Liver (tissue), 9 donors: ENCODE data around the gene ZNF724. TPM values are rescaled to one million over a fixed set of nuclear protein-coding genes. Genes with fewer than 3 reads are reported as not detected.

Experiments used
- DNase-seq: peaks from one replicate; pipeline ENCODE4 v3.0.0-alpha.2; 2017; ENCODE audit warnings: low spot score
- H3K27ac ChIP-seq, 2 donors: one replicate each; pipeline ENCODE4 v1.7.0; 2013; ENCODE audit warnings: inconsistent platforms in 2 of 2, low read length in 2 of 2, control low read depth in 1 of 2, low read depth in 1 of 2, mild to moderate bottlenecking in 1 of 2
- H3K27me3 ChIP-seq, 4 donors: one replicate each; pipeline versions ENCODE4 v1.6.1 to v1.7.0; 2013; ENCODE audit warnings: low read length in 3 of 4, inconsistent platforms in 1 of 4, mild to moderate bottlenecking in 1 of 4, moderate library complexity in 1 of 4; ENCODE audit not compliant: control insufficient read depth in 4 of 4, insufficient read depth in 4 of 4
- H3K36me3 ChIP-seq, 4 donors: one replicate each; pipeline versions ENCODE4 v1.6.1 to v1.7.0; 2013; ENCODE audit warnings: low read length in 3 of 4, mild to moderate bottlenecking in 3 of 4, low read depth in 1 of 4, moderate library complexity in 1 of 4; ENCODE audit not compliant: control insufficient read depth in 4 of 4, insufficient read depth in 3 of 4
- H3K4me1 ChIP-seq, 4 donors: one replicate each; pipeline versions ENCODE4 v1.6.1 to v1.7.0; 2013; ENCODE audit warnings: low read length in 3 of 4, mild to moderate bottlenecking in 3 of 4, moderate library complexity in 1 of 4; ENCODE audit not compliant: control insufficient read depth in 4 of 4, insufficient read depth in 4 of 4
- H3K4me3 ChIP-seq, 3 donors: one replicate each; pipeline versions ENCODE4 v1.6.1 to v1.7.0; 2013; ENCODE audit warnings: low read length in 3 of 3, control low read depth in 1 of 3, low read depth in 1 of 3, mild to moderate bottlenecking in 1 of 3
- H3K9ac ChIP-seq, 2 donors: one replicate each; pipeline ENCODE4 v1.7.0; 2013; ENCODE audit warnings: low read length in 2 of 2, mild to moderate bottlenecking in 2 of 2, moderate library complexity in 2 of 2, control low read depth in 1 of 2, low read depth in 1 of 2
- H3K9me3 ChIP-seq, 4 donors: one replicate each; pipeline versions ENCODE4 v1.6.1 to v1.7.0; 2013; ENCODE audit warnings: low read length in 3 of 4; ENCODE audit not compliant: control insufficient read depth in 4 of 4
- EGR1 ChIP-seq, 2 donors: IDR thresholded peaks; 2 replicates each; pipeline ENCODE4 v1.6.1; 2016 to 2018; ENCODE audit warnings: antibody characterized with exemption in 2 of 2, low read depth in 2 of 2
- FOXA1 ChIP-seq: IDR thresholded peaks from 2 replicates; pipeline ENCODE4 v1.6.1; 2016; ENCODE audit warnings: antibody characterized with exemption
- GABPA ChIP-seq, 2 donors: IDR thresholded peaks in 1 of 2; conservative IDR thresholded peaks in 1 of 2; 2 replicates each; pipeline ENCODE4 v1.6.1; 2016; ENCODE audit warnings: antibody characterized with exemption in 2 of 2, mild to moderate bottlenecking in 1 of 2, moderate library complexity in 1 of 2
- HNF4A ChIP-seq, 2 donors: conservative IDR thresholded peaks; 2 replicates each; pipeline ENCODE4 v1.6.1; 2016; ENCODE audit warnings: antibody characterized with exemption in 2 of 2, mild to moderate bottlenecking in 2 of 2
- HNF4G ChIP-seq: IDR thresholded peaks from 2 replicates; pipeline ENCODE4 v1.6.1; 2016; ENCODE audit warnings: antibody characterized with exemption
- JUND ChIP-seq, 2 donors: IDR thresholded peaks; 2 replicates each; pipeline ENCODE4 v1.6.1; 2016; ENCODE audit warnings: antibody characterized with exemption in 2 of 2
- RAD21 ChIP-seq, 2 donors: IDR thresholded peaks; 2 replicates each; pipeline ENCODE4 v1.6.1; 2016; ENCODE audit warnings: antibody characterized with exemption in 2 of 2, mild to moderate bottlenecking in 2 of 2
- RXRA ChIP-seq, 2 donors: IDR thresholded peaks; 2 replicates each; pipeline ENCODE4 v1.6.1; 2017 to 2018; ENCODE audit warnings: antibody characterized with exemption in 2 of 2, mild to moderate bottlenecking in 1 of 2
- SP1 ChIP-seq: IDR thresholded peaks from 2 replicates; pipeline ENCODE4 v1.6.1; 2018; ENCODE audit warnings: antibody characterized with exemption, mild to moderate bottlenecking
- TAF1 ChIP-seq: conservative IDR thresholded peaks from 2 replicates; pipeline ENCODE4 v1.6.1; 2016; ENCODE audit warnings: antibody characterized with exemption, mild to moderate bottlenecking
- YY1 ChIP-seq: IDR thresholded peaks from 2 replicates; pipeline ENCODE4 v1.6.1; 2016; ENCODE audit warnings: antibody characterized with exemption, mild to moderate bottlenecking
- whole genome bisulfite sequencing: extraction: QIAGEN DNeasy Blood & Tissue Kit; methylation state at CpG from one replicate; pipeline ENCODE4 v1.1.7; 2013; 5-methylcytosine and 5-hydroxymethylcytosine counted together
- polyA plus RNA-seq, 2 donors: library from polyadenylated mRNA; stranded (reverse) in 1 of 2; unstranded in 1 of 2; fragments of 200-250 nt in 1 of 2; fragments of >200 nt in 1 of 2; fragmentation: Nextera tagmentation in 1 of 2; extraction: Ambion mirVana in 1 of 2; gene quantifications; one replicate each; pipeline versions ENCODE4 v1.2.1 to v1.2.3, GENCODE V29; 2013 to 2015
- total RNA-seq, 2 donors: library from RNA; depleted of rRNA; stranded (reverse); fragments of >200 nt; gene quantifications; one replicate each; pipeline ENCODE4 v1.2.3, GENCODE V29; 2014
- TF ChIP-seq, protein P1 (sequence below): IDR thresholded peaks from 2 replicates; pipeline ENCODE4 v1.6.1; 2016; ENCODE audit warnings: antibody characterized with exemption
- TF ChIP-seq, protein P2 (sequence below): IDR thresholded peaks from 2 replicates; pipeline ENCODE4 v1.6.1; 2016; ENCODE audit warnings: antibody characterized with exemption, mild to moderate bottlenecking
- TF ChIP-seq, protein P3 (sequence below): IDR thresholded peaks from 2 replicates; pipeline ENCODE4 v1.6.1; 2016; ENCODE audit warnings: antibody characterized with exemption
- TF ChIP-seq, protein P4 (sequence below): fragments of 150-350 bp; IDR thresholded peaks from 2 replicates; pipeline ENCODE4 v1.5.1; 2017; ENCODE audit warnings: improper control_type of control experiment, low read depth, low read length; ENCODE audit not compliant: missing input control
- TF ChIP-seq, protein P5 (sequence below): IDR thresholded peaks from 2 replicates; pipeline ENCODE4 v1.6.1; 2016; ENCODE audit warnings: antibody characterized with exemption
- donor health status: healthy.
- donor health status: healthy.
- donor health status: healthy.
- donor health status: healthy.
- donor health status: healthy.

ZNF724 gene
- total and polyA plus RNA-seq, 4 donors = 0.13 to 8.8 (median 0.84) TPM; not detected in 1

DNA sequence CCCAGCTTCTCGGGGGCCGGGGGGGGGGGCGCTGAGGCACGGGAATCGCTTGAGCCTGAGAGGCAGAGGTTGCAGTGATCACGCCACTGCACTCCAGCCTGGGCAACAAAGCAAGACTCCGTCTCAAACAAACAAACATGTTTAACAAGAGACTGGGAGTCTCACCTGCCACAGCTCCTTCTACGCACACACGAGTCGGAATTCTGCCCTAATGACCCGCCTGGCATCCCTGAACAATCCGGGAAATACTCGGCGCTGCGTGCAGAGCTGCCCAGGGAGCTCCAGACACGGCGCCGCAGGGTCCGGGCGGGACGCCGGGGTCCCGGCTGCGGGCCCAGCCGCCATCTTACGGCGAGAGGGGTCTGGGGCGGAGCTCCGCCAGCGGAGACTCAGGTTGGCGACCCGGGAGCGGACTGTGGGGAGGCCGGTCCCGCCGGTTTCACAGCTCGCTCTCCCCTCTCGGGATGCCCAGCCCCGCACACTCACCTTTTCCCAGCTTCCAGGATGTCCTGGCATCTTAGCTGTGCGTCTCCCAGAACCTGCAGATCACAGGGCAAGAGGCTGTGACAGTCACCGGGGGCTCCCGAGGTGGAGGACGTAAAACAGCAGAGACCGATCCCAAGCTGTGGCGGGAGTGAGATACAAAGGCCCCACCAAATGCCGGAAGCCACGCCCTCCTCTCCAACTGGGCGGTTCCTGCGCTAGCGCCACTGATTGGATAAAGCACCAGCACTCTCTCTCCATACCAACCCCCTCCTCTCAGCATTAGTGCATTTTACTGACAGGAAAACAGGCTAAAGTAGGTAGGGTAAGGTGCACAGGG lies 23.6 kb upstream of the ZNF724 start:
- peaks cover 0 to 9% (median 1%) of the 10 kb centered on the region in 4 donors for H3K4me1 ChIP-seq
- peak; percentile 91 for DNase-seq
- H3K27me3 ChIP-seq = no peaks in the 10 kb centered on the region
- H3K9ac ChIP-seq = peak overlapping the region; percentile 63 to 94
- peak overlapping the region; percentile 93 for H3K27ac ChIP-seq
- H3K9me3 ChIP-seq = no peaks in the 10 kb centered on the region
- peaks cover 0 to 6% (median 4%) of the 10 kb centered on the region in 4 donors for H3K36me3 ChIP-seq
- WGBS = under 1% methylated on average over 50 of the region's 50 CpGs
- TF ChIP-seq, protein P1, sequence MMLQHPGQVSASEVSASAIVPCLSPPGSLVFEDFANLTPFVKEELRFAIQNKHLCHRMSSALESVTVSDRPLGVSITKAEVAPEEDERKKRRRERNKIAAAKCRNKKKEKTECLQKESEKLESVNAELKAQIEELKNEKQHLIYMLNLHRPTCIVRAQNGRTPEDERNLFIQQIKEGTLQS = no peak
- TF ChIP-seq YY1 = peak; percentile 53
- TF ChIP-seq, protein P2, sequence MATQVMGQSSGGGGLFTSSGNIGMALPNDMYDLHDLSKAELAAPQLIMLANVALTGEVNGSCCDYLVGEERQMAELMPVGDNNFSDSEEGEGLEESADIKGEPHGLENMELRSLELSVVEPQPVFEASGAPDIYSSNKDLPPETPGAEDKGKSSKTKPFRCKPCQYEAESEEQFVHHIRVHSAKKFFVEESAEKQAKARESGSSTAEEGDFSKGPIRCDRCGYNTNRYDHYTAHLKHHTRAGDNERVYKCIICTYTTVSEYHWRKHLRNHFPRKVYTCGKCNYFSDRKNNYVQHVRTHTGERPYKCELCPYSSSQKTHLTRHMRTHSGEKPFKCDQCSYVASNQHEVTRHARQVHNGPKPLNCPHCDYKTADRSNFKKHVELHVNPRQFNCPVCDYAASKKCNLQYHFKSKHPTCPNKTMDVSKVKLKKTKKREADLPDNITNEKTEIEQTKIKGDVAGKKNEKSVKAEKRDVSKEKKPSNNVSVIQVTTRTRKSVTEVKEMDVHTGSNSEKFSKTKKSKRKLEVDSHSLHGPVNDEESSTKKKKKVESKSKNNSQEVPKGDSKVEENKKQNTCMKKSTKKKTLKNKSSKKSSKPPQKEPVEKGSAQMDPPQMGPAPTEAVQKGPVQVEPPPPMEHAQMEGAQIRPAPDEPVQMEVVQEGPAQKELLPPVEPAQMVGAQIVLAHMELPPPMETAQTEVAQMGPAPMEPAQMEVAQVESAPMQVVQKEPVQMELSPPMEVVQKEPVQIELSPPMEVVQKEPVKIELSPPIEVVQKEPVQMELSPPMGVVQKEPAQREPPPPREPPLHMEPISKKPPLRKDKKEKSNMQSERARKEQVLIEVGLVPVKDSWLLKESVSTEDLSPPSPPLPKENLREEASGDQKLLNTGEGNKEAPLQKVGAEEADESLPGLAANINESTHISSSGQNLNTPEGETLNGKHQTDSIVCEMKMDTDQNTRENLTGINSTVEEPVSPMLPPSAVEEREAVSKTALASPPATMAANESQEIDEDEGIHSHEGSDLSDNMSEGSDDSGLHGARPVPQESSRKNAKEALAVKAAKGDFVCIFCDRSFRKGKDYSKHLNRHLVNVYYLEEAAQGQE = peak; percentile 79
- TF ChIP-seq TAF1 = peak; percentile 62
- TF ChIP-seq GABPA (IDR thresholded peaks at IDR 0.05 in 1 of 2, conservative IDR thresholded peaks at IDR 0.05 in 1 of 2) = peak; percentile 28 to 67
- TF ChIP-seq SP1 = peak; percentile 85
- TF ChIP-seq, protein P3, sequence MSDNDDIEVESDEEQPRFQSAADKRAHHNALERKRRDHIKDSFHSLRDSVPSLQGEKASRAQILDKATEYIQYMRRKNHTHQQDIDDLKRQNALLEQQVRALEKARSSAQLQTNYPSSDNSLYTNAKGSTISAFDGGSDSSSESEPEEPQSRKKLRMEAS = no peak
- TF ChIP-seq FOXA1 = no peak
- peak in 1 of 2 donors; percentile 25 for TF ChIP-seq HNF4A (conservative IDR thresholded peaks at IDR 0.05)
- TF ChIP-seq RXRA (IDR thresholded peaks at IDR 0.05) = peak; percentile 51 to 57
- TF ChIP-seq RAD21 (IDR thresholded peaks at IDR 0.05) = peak; percentile 38 to 41
- H3K4me3 ChIP-seq = peak overlapping the region; percentile 79 to 98 (median 91)

DNA sequence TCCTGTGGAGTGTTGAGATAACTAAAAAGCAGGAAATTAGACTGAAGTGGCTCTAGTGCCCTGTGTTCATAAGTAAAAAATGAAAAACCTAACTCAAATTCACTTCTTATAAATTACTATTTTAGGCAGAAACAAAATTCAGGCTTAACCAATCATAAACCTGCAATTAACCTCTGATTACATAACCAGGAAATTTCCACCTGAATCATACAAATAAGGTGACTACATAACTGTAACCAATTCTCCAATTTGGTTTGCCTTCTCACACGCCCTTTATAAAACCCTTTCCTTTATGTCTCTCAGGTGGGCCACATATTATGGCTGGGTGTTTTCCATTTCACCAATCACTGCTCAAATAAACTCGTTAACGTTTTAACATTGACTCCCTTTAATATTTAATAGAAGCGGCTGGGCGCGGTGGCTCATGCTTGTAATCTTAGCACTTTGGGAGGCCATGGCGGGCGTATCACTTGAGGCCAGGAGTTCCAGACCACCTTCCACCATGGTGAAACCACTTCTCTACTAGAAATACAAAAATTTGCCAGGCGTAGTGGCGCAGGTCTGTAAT lies 22.9 kb upstream of the ZNF724 start:
- H3K4me3 ChIP-seq = peak overlapping the region; percentile 79 to 98 (median 91)
- under 1% methylated on average over 10 of the region's 10 CpGs for WGBS
- H3K9me3 ChIP-seq = no peaks in the 10 kb centered on the region
- peak overlapping the region; percentile 93 for H3K27ac ChIP-seq
- H3K4me1 ChIP-seq = peaks cover 0 to 9% (median 1%) of the 10 kb centered on the region in 4 donors
- peak overlapping the region; percentile 47 to 94 for H3K9ac ChIP-seq
- H3K27me3 ChIP-seq = no peaks in the 10 kb centered on the region
- H3K36me3 ChIP-seq = peaks cover 0 to 9% (median 5%) of the 10 kb centered on the region in 4 donors
- DNase-seq = no peak
- TF ChIP-seq RXRA (IDR thresholded peaks at IDR 0.05) = no peak
- TF ChIP-seq TAF1 = no peak
- TF ChIP-seq YY1 = no peak
- TF ChIP-seq, protein P4, sequence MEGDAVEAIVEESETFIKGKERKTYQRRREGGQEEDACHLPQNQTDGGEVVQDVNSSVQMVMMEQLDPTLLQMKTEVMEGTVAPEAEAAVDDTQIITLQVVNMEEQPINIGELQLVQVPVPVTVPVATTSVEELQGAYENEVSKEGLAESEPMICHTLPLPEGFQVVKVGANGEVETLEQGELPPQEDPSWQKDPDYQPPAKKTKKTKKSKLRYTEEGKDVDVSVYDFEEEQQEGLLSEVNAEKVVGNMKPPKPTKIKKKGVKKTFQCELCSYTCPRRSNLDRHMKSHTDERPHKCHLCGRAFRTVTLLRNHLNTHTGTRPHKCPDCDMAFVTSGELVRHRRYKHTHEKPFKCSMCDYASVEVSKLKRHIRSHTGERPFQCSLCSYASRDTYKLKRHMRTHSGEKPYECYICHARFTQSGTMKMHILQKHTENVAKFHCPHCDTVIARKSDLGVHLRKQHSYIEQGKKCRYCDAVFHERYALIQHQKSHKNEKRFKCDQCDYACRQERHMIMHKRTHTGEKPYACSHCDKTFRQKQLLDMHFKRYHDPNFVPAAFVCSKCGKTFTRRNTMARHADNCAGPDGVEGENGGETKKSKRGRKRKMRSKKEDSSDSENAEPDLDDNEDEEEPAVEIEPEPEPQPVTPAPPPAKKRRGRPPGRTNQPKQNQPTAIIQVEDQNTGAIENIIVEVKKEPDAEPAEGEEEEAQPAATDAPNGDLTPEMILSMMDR = no peak
- no peak for TF ChIP-seq JUND (IDR thresholded peaks at IDR 0.05)
- TF ChIP-seq, protein P1 = no peak
- TF ChIP-seq, protein P3 = no peak
- TF ChIP-seq HNF4A (conservative IDR thresholded peaks at IDR 0.05) = no peak
- TF ChIP-seq HNF4G = no peak
- TF ChIP-seq, protein P5, sequence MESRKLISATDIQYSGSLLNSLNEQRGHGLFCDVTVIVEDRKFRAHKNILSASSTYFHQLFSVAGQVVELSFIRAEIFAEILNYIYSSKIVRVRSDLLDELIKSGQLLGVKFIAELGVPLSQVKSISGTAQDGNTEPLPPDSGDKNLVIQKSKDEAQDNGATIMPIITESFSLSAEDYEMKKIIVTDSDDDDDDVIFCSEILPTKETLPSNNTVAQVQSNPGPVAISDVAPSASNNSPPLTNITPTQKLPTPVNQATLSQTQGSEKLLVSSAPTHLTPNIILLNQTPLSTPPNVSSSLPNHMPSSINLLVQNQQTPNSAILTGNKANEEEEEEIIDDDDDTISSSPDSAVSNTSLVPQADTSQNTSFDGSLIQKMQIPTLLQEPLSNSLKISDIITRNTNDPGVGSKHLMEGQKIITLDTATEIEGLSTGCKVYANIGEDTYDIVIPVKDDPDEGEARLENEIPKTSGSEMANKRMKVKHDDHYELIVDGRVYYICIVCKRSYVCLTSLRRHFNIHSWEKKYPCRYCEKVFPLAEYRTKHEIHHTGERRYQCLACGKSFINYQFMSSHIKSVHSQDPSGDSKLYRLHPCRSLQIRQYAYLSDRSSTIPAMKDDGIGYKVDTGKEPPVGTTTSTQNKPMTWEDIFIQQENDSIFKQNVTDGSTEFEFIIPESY = no peak
- TF ChIP-seq, protein P2 = no peak
- no peak for TF ChIP-seq RAD21 (IDR thresholded peaks at IDR 0.05)
- TF ChIP-seq EGR1 (IDR thresholded peaks at IDR 0.05; ENCODE audit: low read depth in 2 of 2) = no peak
- no peak for TF ChIP-seq SP1
- TF ChIP-seq FOXA1 = no peak
